ENCODE data around the gene PCNX2. TPM values are rescaled to one million over a fixed set of nuclear protein-coding genes. Genes with fewer than 3 reads are reported as not detected.

PCNX2 gene
- total and polyA plus RNA-seq, 10 of the 15 experiments (the other 5 are each of a cell fraction or from before 2014, with no cell fraction given): 2.1 to 16.4 (median 8.1) TPM

GRCh38 chr1:232978815-232979214 lies 316.7 kb downstream of the PCNX2 start:
- Histone ChIP-seq H3K79me2 (ENCODE audit: control insufficient read depth, insufficient read depth, low read length) (no peaks in the 10 kb centered on the region), H2AFZ (ENCODE audit: control insufficient read depth, low read depth, low read length) (no peak overlapping the region), H3K9ac (ENCODE audit: control insufficient read depth, insufficient read depth, low read length) (no peak overlapping the region), H3K4me1 (ENCODE audit: control insufficient read depth, insufficient read depth, low read length) (peaks cover 4% of the 10 kb centered on the region), H3K36me3 (ENCODE audit: control insufficient read depth in 2 of 2, insufficient read depth in 2 of 2, low read length in 1 of 2) (peaks cover 0 to 4% of the 10 kb centered on the region in 2 experiments; a peak in 3 of 4 replicates), H3K9me3 (replicated peaks; ENCODE audit: control insufficient read depth, insufficient read depth, low read length) (peaks cover 3% of the 10 kb centered on the region; the same call in 1 of the 3 replicates), H3K4me2 (ENCODE audit: control insufficient read depth, insufficient read depth) (no peak overlapping the region), H3K4me3 (no peak overlapping the region), H4K20me1 (ENCODE audit: control insufficient read depth, insufficient read depth) (no peaks in the 10 kb centered on the region), H3K27me3 (replicated peaks in 1 of 2; ENCODE audit: control insufficient read depth in 2 of 2, insufficient read depth in 2 of 2, low read length in 1 of 2) (no peaks in the 10 kb centered on the region), H3K27ac (ENCODE audit: control insufficient read depth, insufficient read depth) (no peak overlapping the region)
- intact Hi-C loops (cut with micrococcal nuclease; ENCODE audit: unreplicated experiment) (no loop called here), in situ Hi-C loops (cut with MboI) (no loop called here)
- WGBS (ENCODE audit: insufficient coverage, insufficient replicate concordance, low lambda C conversion rate, missing lambda C conversion rate): 63% methylated on average over 4 of the region's 4 CpGs
- DNase-seq (ENCODE audit: low read depth, low spot score) (no peak), FAIRE-seq (no peak), ATAC-seq (no peak)
- no TSS peak for BruUV-seq (replicated peaks)
- TF ChIP-seq NFIC (IDR thresholded peaks at IDR 0.05; ENCODE audit: low read depth, low read length) (no peak), ETV6 (conservative IDR thresholded peaks at IDR 0.05 in 1 of 2, IDR thresholded peaks at IDR 0.05 in 1 of 2; ENCODE audit: borderline replicate concordance in 1 of 2, low read depth in 1 of 2) (peak in 1 of 2 experiments; percentile 56; a peak in 2 of 4 replicates)
- ChIA-PET RAD21 (ENCODE audit: unreplicated experiment) (no interaction called here), POLR2A (no interaction called here), SMC1A (ENCODE audit: uncharacterized antibody, unreplicated experiment) (interaction anchor here (1.4 kb wide), 1 partner anchor 25 kb away, joined by 3 read pairs; no protein-coding TSS in a partner anchor), CTCF (no interaction called here)

GRCh38 chr1:232978091-232978634 lies 317.4 kb downstream of the PCNX2 start:
- intact Hi-C loops (cut with micrococcal nuclease; ENCODE audit: unreplicated experiment): no loop called here
- H3K4me2 ChIP-seq (ENCODE audit: control insufficient read depth, insufficient read depth): no peak overlapping the region
- no TSS peak for BruUV-seq (replicated peaks)

More at GRCh38 chr1:232978091-232978634, 317.4 kb downstream of the PCNX2 start:
- ChIA-PET POLR2A (no interaction called here), SMC1A (ENCODE audit: uncharacterized antibody, unreplicated experiment) (interaction anchor here (0.9 to 1.4 kb wide), 2 partner anchors 10 to 24 kb away, joined by 3 read pairs; no protein-coding TSS in a partner anchor), RAD21 (ENCODE audit: unreplicated experiment) (no interaction called here), CTCF (no interaction called here)
- 34% methylated on average over 8 of the region's 8 CpGs for WGBS (ENCODE audit: insufficient coverage, insufficient replicate concordance, low lambda C conversion rate, missing lambda C conversion rate)
- Histone ChIP-seq H2AFZ (ENCODE audit: control insufficient read depth, low read depth, low read length) (peak overlapping the region; percentile 9; the same call in 1 of the 2 replicates), H3K79me2 (ENCODE audit: control insufficient read depth, insufficient read depth, low read length) (no peaks in the 10 kb centered on the region), H4K20me1 (ENCODE audit: control insufficient read depth, insufficient read depth) (no peaks in the 10 kb centered on the region), H3K27ac (ENCODE audit: control insufficient read depth, insufficient read depth) (no peak overlapping the region), H3K4me1 (ENCODE audit: control insufficient read depth, insufficient read depth, low read length) (peaks cover 4% of the 10 kb centered on the region), H3K4me3 (no peak overlapping the region), H3K27me3 (replicated peaks in 1 of 2; ENCODE audit: control insufficient read depth in 2 of 2, insufficient read depth in 2 of 2, low read length in 1 of 2) (no peaks in the 10 kb centered on the region), H3K36me3 (ENCODE audit: control insufficient read depth in 2 of 2, insufficient read depth in 2 of 2, low read length in 1 of 2) (peaks cover 0 to 4% of the 10 kb centered on the region in 2 experiments; a peak in 3 of 4 replicates), H3K9ac (ENCODE audit: control insufficient read depth, insufficient read depth, low read length) (no peak overlapping the region), H3K9me3 (replicated peaks; ENCODE audit: control insufficient read depth, insufficient read depth, low read length) (peaks cover 7% of the 10 kb centered on the region; the same call in 2 of the 3 replicates)
- DNase-seq (ENCODE audit: low read depth, low spot score): no peak
- no peak for FAIRE-seq
- in situ Hi-C loops (cut with MboI): no loop called here
- no peak for ATAC-seq
- TF ChIP-seq IRF3 (IDR thresholded peaks at IDR 0.05): no peak
- TF ChIP-seq ETV6 (conservative IDR thresholded peaks at IDR 0.05 in 1 of 2, IDR thresholded peaks at IDR 0.05 in 1 of 2; ENCODE audit: borderline replicate concordance in 1 of 2, low read depth in 1 of 2): peak in 1 of 2 experiments; percentile 42; a peak in 1 of 4 replicates
- TF ChIP-seq GATAD2B (conservative IDR thresholded peaks at IDR 0.05; ENCODE audit: low read depth): no peak
- 0 out of 2 replicates have a peak, but pooled peaks have one; percentile 29 for TF ChIP-seq EED (IDR thresholded peaks at IDR 0.05; ENCODE audit: low read depth)
- peak; percentile 14 to 48; a peak in 1 of 4 replicates for TF ChIP-seq BHLHE40 (IDR thresholded peaks at IDR 0.05; ENCODE audit: borderline replicate concordance in 1 of 2, low read depth in 2 of 2, low read length in 1 of 2)
- no peak for TF ChIP-seq TAF1 (IDR thresholded peaks at IDR 0.05; ENCODE audit: borderline replicate concordance, low read depth, low read length)

All from GM12878 (cell line).